Measurements from ENCODE around the gene MOAP1.

GRCh38 chr14:93228550-93228949 is 43.9 kb upstream of the MOAP1 start:
- TF ChIP-seq CTCF (IDR thresholded peaks at IDR 0.05 in 4 of 5, conservative IDR thresholded peaks at IDR 0.05 in 1 of 5) (no peak), POLR2A (IDR thresholded peaks at IDR 0.05) (no peak)

All from gastrocnemius medialis (tissue), 4 donors.